Uterus (tissue), 4 donors: Measurements from ENCODE around the gene SLC39A1. TPM values are rescaled to one million over a fixed set of nuclear protein-coding genes. Genes with fewer than 3 reads are reported as not detected.

Experiments
- DNase-seq, 2 donors: peaks; one replicate each; pipeline ENCODE4 v3.0.0-alpha.2; 2019 to 2020
- H3K27ac ChIP-seq, 2 donors: fragments of 200-600 bp; sonication (generic); 1 replicate in 1 of 2; 2 replicates in 1 of 2; pipeline ENCODE4 v1.5.1; 2016 to 2018
- H3K27me3 ChIP-seq, 2 donors: fragments of 200-600 bp; sonication (generic); one replicate each; pipeline ENCODE4 v1.5.1; 2018 to 2019; ENCODE audit warnings: control low read depth in 1 of 2
- H3K36me3 ChIP-seq, 2 donors: fragments of 200-600 bp; sonication (generic); one replicate each; pipeline ENCODE4 v1.5.1; 2019; ENCODE audit warnings: control low read depth in 1 of 2
- H3K4me1 ChIP-seq, 2 donors: fragments of 200-600 bp; sonication (generic); one replicate each; pipeline ENCODE4 v1.5.1; 2018 to 2019; ENCODE audit warnings: control low read depth in 1 of 2
- H3K4me3 ChIP-seq, 2 donors: fragments of 200-600 bp; sonication (generic); 1 replicate in 1 of 2; 2 replicates in 1 of 2; pipeline ENCODE4 v1.5.1; 2018 to 2019; ENCODE audit warnings: mild to moderate bottlenecking in 1 of 2
- H3K9me3 ChIP-seq, 2 donors: fragments of 200-600 bp; sonication (generic); one replicate each; pipeline ENCODE4 v1.5.1; 2019; ENCODE audit warnings: control low read depth in 1 of 2
- CTCF ChIP-seq, 4 experiments: fragments of 200-600 bp in 2 of 4; fragments of 450-650 bp in 2 of 4; sonication (generic) in 2 of 4; IDR thresholded peaks; one replicate each; pipeline ENCODE4 v1.5.1; 2016 to 2019; ENCODE audit warnings: antibody characterized with exemption in 4 of 4, mild to moderate bottlenecking in 2 of 4, moderate library complexity in 1 of 4
- POLR2A ChIP-seq, 2 donors: fragments of 450-650 bp; IDR thresholded peaks; one replicate each; pipeline ENCODE4 v1.6.1; 2016; ENCODE audit warnings: antibody characterized with exemption in 2 of 2, mild to moderate bottlenecking in 1 of 2, moderate library complexity in 1 of 2
- intact Hi-C: fragments of 100-400 bp; cut with DNase I; formaldehyde crosslinking; loops from one replicate; pipeline ENCODE4 v1.15.1; 2023; ENCODE audit warnings: low total_unique reads
- total RNA-seq, 4 donors: library from RNA; depleted of rRNA in 3 of 4; stranded (reverse); fragments of >200 nt in 3 of 4; gene quantifications; one replicate each; pipeline versions ENCODE4 v1.1.0 to v1.2.4, GENCODE V29; 2014 to 2023
- donor health status: DM: yes; HTN: yes; CAD: no.

SLC39A1 gene
- total RNA-seq, 4 donors from 2014 or later = 66.3 to 96.2 (median 83.6) TPM

- TF ChIP-seq POLR2A (IDR thresholded peaks at IDR 0.05) (no peak), CTCF (IDR thresholded peaks at IDR 0.05) (no peak)
- intact Hi-C loops = no loop called here
- H3K27ac ChIP-seq = no peak overlapping the region
- no peaks in the 10 kb centered on the region for H3K36me3 ChIP-seq
- H3K9me3 ChIP-seq = no peaks in the 10 kb centered on the region
- no peak overlapping the region for H3K4me3 ChIP-seq
- no peaks in the 10 kb centered on the region for H3K27me3 ChIP-seq
- DNase-seq = no peak
- peaks cover 0 to 1% of the 10 kb centered on the region in 2 donors for H3K4me1 ChIP-seq
Observed at GRCh38 chr1:153939476-153939875, 23.9 kb downstream of the SLC39A1 start.

- Histone ChIP-seq H3K27me3 (no peaks in the 10 kb centered on the region), H3K36me3 (no peaks in the 10 kb centered on the region), H3K4me3 (no peak overlapping the region), H3K27ac (no peak overlapping the region), H3K4me1 (no peaks in the 10 kb centered on the region), H3K9me3 (no peaks in the 10 kb centered on the region)
- intact Hi-C loops = no loop called here
- TF ChIP-seq POLR2A (IDR thresholded peaks at IDR 0.05) (no peak), CTCF (IDR thresholded peaks at IDR 0.05) (no peak)
- no peak for DNase-seq
Observed at GRCh38 chr1:153938996-153939395, 24.3 kb downstream of the SLC39A1 start.

- Histone ChIP-seq H3K27ac (no peak overlapping the region), H3K4me1 (no peaks in the 10 kb centered on the region), H3K4me3 (no peak overlapping the region), H3K36me3 (no peaks in the 10 kb centered on the region), H3K27me3 (no peaks in the 10 kb centered on the region), H3K9me3 (no peaks in the 10 kb centered on the region)
- intact Hi-C loops = no loop called here
- DNase-seq = no peak
- TF ChIP-seq POLR2A (IDR thresholded peaks at IDR 0.05) = no peak
- no peak for TF ChIP-seq CTCF (IDR thresholded peaks at IDR 0.05)
Observed at GRCh38 chr1:153937331-153937730, 26.0 kb downstream of the SLC39A1 start.

- Histone ChIP-seq H3K27me3 (no peaks in the 10 kb centered on the region), H3K9me3 (no peaks in the 10 kb centered on the region), H3K27ac (no peak overlapping the region), H3K36me3 (no peaks in the 10 kb centered on the region), H3K4me3 (no peak overlapping the region), H3K4me1 (no peaks in the 10 kb centered on the region)
- no peak for DNase-seq
- TF ChIP-seq CTCF (IDR thresholded peaks at IDR 0.05) (no peak), POLR2A (IDR thresholded peaks at IDR 0.05) (no peak)
- intact Hi-C loops = no loop called here
Observed at GRCh38 chr1:153936011-153936802, 27.1 kb downstream of the SLC39A1 start.

GRCh38 chr1:153934746-153935145, 28.6 kb downstream of the SLC39A1 start:
- no peak for TF ChIP-seq CTCF (IDR thresholded peaks at IDR 0.05)
- TF ChIP-seq POLR2A (IDR thresholded peaks at IDR 0.05) = no peak
- H3K27me3 ChIP-seq = no peaks in the 10 kb centered on the region
- DNase-seq = peak in 1 of 2 donors; percentile 4
- no peaks in the 10 kb centered on the region for H3K36me3 ChIP-seq
- H3K4me3 ChIP-seq = no peak overlapping the region
- no peaks in the 10 kb centered on the region for H3K9me3 ChIP-seq
- no peaks in the 10 kb centered on the region for H3K4me1 ChIP-seq
- intact Hi-C loops = no loop called here
- no peak overlapping the region for H3K27ac ChIP-seq
